DND-41 (cell line): ENCODE measurements around the gene MYLK.

ENCODE experiments used
- ATAC-seq: fragments of 200-7000 bp; cut with Tn5 transposase; 3 replicates; pipeline ENCODE4 v1.9.1; 2021; ENCODE audit warnings: low read depth; ENCODE audit not compliant: insufficient read depth
- DNase-seq: peaks from one replicate; pipeline ENCODE4 v3.0.0-alpha.2; 2020
- H2AFZ ChIP-seq: 2 replicates; pipeline ENCODE4 v1.6.0; 2012; ENCODE audit warnings: low read depth, low read length
- H3K27ac ChIP-seq: 2 replicates; pipeline ENCODE4 v1.5.1; 2012; ENCODE audit warnings: low read length, inconsistent platforms
- H3K27me3 ChIP-seq: fragments of 200-600 bp; sonication (generic); 2 replicates; pipeline ENCODE4 v1.6.0; 2012; ENCODE audit warnings: low read length, mild to moderate bottlenecking, inconsistent platforms; ENCODE audit not compliant: insufficient read depth, poor library complexity
- H3K36me3 ChIP-seq: 2 replicates; pipeline ENCODE4 v1.5.1; 2012; ENCODE audit warnings: low read length, inconsistent platforms; ENCODE audit not compliant: insufficient read depth
- H3K4me1 ChIP-seq: 2 replicates; pipeline ENCODE4 v1.5.1; 2012; ENCODE audit warnings: mild to moderate bottlenecking, low read length; ENCODE audit not compliant: insufficient read depth
- H3K4me2 ChIP-seq: 2 replicates; pipeline ENCODE4 v1.6.0; 2012; ENCODE audit warnings: mild to moderate bottlenecking, moderate library complexity, low read length, inconsistent platforms; ENCODE audit not compliant: insufficient read depth
- H3K4me3 ChIP-seq, 2 experiments: fragments of 200-600 bp in 1 of 2; shearing (Covaris generic) in 1 of 2; 2 replicates each; pipeline ENCODE4 v1.5.1; 2012 to 2016; ENCODE audit warnings: inconsistent platforms in 2 of 2, low read length in 2 of 2, mild to moderate bottlenecking in 2 of 2, low read depth in 1 of 2, moderate library complexity in 1 of 2
- H3K79me2 ChIP-seq: 2 replicates; pipeline ENCODE4 v1.6.0; 2012; ENCODE audit warnings: low read length, inconsistent platforms; ENCODE audit not compliant: insufficient read depth
- H3K9ac ChIP-seq: 2 replicates; pipeline ENCODE4 v1.6.0; 2012; ENCODE audit warnings: low read depth, mild to moderate bottlenecking, inconsistent platforms, low read length, moderate library complexity
- H3K9me3 ChIP-seq: 2 replicates; pipeline ENCODE4 v1.5.1; 2012; ENCODE audit warnings: low read length, moderate library complexity, mild to moderate bottlenecking, inconsistent platforms; ENCODE audit not compliant: insufficient read depth, severe bottlenecking
- H4K20me1 ChIP-seq: 2 replicates; pipeline ENCODE4 v1.6.0; 2012; ENCODE audit warnings: low read length; ENCODE audit not compliant: insufficient read depth
- CTCF ChIP-seq: IDR thresholded peaks from 2 replicates; pipeline ENCODE4 v1.5.1; 2012; ENCODE audit warnings: borderline replicate concordance, low read length, moderate library complexity, mild to moderate bottlenecking; ENCODE audit not compliant: poor library complexity, severe bottlenecking; ENCODE audit errors: extremely low read depth
- EZH2 ChIP-seq: IDR thresholded peaks from 3 replicates; pipeline ENCODE4 v1.6.1; 2012; ENCODE audit warnings: borderline replicate concordance, low read depth, mild to moderate bottlenecking, moderate library complexity, low read length, inconsistent platforms; ENCODE audit not compliant: severe bottlenecking

MYLK gene

GRCh38 chr3:123660141-123660675 is 223.9 kb downstream of the MYLK start:
- DNase-seq (no peak), ATAC-seq (no peak)
- Histone ChIP-seq H3K9ac (no peak overlapping the region), H4K20me1 (no peaks in the 10 kb centered on the region), H2AFZ (no peak overlapping the region), H3K4me1 (no peaks in the 10 kb centered on the region), H3K27me3 (peaks cover 3% of the 10 kb centered on the region), H3K27ac (no peak overlapping the region), H3K36me3 (no peaks in the 10 kb centered on the region), H3K79me2 (no peaks in the 10 kb centered on the region), H3K9me3 (no peaks in the 10 kb centered on the region), H3K4me3 (no peak overlapping the region), H3K4me2 (no peak overlapping the region)
- TF ChIP-seq CTCF, result no peak
- TF ChIP-seq EZH2, result no peak

GRCh38 chr3:123658852-123659206 is 225.3 kb downstream of the MYLK start:
- no peaks in the 10 kb centered on the region for H3K9me3 ChIP-seq
- no peak overlapping the region for H3K9ac ChIP-seq
- H3K27me3 ChIP-seq, result peaks cover under 1% of the 10 kb centered on the region
- no peaks in the 10 kb centered on the region for H3K79me2 ChIP-seq
- H3K27ac ChIP-seq, result no peak overlapping the region
- H3K4me1 ChIP-seq, result no peaks in the 10 kb centered on the region
- H3K36me3 ChIP-seq, result no peaks in the 10 kb centered on the region
- H2AFZ ChIP-seq, result no peak overlapping the region
- no peak overlapping the region for H3K4me2 ChIP-seq
- no peaks in the 10 kb centered on the region for H4K20me1 ChIP-seq
- TF ChIP-seq EZH2 (no peak), CTCF (no peak)
- DNase-seq, result no peak
- ATAC-seq, result no peak
- H3K4me3 ChIP-seq, result no peak overlapping the region

GRCh38 chr3:123658118-123658851 is 225.8 kb downstream of the MYLK start:
- TF ChIP-seq CTCF (no peak), EZH2 (no peak)
- H4K20me1 ChIP-seq, result no peaks in the 10 kb centered on the region
- H3K27me3 ChIP-seq, result no peaks in the 10 kb centered on the region
- no peak overlapping the region for H3K9ac ChIP-seq
- ATAC-seq, result no peak
- H3K4me3 ChIP-seq, result no peak overlapping the region
- no peaks in the 10 kb centered on the region for H3K9me3 ChIP-seq
- no peaks in the 10 kb centered on the region for H3K79me2 ChIP-seq
- H3K4me1 ChIP-seq, result no peaks in the 10 kb centered on the region
- no peaks in the 10 kb centered on the region for H3K36me3 ChIP-seq
- no peak for DNase-seq
- no peak overlapping the region for H3K4me2 ChIP-seq
- no peak overlapping the region for H3K27ac ChIP-seq
- H2AFZ ChIP-seq, result no peak overlapping the region
